GM12874 (cell line): ENCODE data around the gene NAV2.

Source experiments
- CTCF ChIP-seq: IDR thresholded peaks from 2 replicates; pipeline ENCODE4 v1.5.1; 2011; ENCODE audit warnings: low read depth, mild to moderate bottlenecking, control low read depth, low read length, moderate library complexity; ENCODE audit not compliant: insufficient read depth

NAV2 gene

DNA sequence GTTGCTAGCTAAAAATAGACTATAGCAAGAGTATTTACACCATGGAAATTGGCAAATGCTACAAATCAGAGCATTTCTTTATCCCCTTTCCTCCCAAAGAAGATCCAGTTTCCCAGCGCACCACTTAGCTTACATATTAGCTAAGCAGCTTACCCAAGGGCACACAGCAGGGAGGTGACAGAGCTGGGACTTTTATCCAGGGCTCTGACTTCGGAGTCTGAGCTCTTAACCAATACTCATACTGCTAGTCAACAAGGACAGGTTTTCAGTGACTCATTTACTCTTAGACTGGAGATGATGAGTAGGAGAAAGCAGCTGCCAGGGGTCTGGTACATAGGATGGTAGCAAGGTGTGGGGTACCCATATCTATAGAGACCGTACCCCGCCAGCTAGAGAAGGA lies 38.4 kb downstream of the NAV2 start:
- TF ChIP-seq CTCF, result no peak

- TF ChIP-seq CTCF, result no peak
These were observed 40.9 kb downstream of the NAV2 start for GRCh38 chr11:19753451-19754106.

DNA sequence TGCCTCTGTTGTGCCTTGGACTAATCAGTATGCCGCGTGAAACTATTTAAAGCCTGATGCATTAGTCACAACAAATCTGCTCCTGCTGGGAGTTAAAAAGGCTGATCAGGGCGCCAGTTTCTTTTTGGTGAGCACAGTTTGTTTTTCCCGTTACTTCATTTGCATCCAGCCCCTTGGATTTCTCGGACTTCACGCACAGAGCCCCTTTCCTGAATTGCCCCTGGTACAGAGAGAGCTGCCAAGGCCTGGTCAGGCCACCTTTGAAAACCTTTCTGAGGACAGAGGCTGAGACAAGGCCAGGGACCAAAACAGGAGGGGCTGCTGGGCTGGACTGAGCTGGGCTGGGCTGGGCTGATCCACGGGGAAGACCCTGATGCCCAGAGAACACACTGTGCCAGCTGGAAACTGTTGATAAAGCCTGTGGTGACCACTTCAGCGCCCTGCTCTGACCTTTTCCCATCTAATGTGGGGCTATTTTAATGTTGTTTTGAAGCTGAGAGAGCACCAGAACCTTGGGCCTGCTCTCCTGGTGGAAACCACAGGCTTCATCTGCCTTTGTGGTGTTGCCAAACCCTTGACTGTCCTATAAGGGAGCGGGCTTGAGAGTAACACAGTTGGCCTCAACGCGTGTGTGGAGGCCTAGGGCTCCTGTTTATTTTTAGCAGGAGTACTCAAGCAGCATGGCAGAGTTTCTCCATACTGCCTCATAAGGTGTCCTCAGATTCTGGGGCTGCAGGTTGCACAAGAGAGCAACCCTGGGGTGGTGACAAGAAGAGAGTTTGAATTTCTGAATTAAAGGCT lies 44.2 kb downstream of the NAV2 start:
- no peak for TF ChIP-seq CTCF

DNA sequence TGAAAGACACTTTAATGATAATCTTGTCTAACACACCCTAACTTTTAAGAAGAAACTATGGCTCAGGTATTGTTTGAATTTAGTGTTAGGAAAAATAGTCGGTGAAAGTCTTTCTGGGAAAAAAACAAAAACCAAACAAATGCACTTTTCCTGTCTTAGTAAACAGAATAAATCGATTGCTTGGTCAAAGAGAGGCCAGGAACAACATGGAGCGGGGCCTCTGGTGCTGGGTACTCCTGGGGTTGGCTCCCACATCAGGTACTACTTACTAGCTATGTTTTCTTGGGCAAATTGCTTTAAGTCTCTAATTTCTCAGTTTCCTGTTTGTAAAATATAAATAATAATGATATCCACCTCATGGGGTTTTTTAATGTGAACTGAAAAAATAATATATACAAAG lies 46.8 kb downstream of the NAV2 start:
- TF ChIP-seq CTCF, result no peak

DNA sequence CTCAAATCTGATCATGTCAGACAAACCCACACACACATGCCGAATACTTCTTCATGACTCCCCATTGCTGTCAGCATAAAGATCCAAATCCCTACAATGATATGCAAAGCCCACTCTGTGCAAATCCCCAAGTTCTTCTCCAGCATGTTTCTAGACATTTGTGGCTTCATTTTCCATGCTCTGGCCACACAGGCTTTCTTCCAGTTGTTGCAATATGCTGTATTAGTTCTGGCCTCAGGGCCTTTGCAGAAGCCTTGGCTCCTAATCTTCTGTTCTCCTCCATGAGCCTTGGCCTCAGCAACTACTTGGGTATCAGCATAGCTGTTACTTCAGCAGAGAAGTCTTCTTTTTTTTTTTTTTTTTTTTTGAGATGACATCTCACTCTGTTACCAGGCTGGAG lies 49.6 kb downstream of the NAV2 start:
- no peak for TF ChIP-seq CTCF

DNA sequence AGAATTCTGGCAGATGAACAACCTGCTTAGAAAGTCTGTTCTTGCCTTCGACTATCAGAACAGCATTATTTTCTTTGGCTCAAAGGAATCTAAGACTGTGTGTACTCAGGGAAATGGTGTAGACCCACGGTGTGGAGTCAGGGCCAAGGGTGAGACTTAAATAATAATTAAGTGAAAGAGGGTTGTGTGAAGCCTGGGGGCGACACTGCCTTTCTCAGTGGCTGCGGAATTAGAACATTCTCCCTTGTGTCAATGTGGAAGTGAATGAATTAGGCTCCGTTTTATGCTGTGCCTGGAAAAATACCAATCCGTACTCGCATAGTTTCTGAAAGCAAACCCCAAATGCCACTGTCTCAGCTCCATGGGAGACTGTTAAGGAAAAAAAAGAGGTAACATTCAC lies 50.7 kb downstream of the NAV2 start:
- TF ChIP-seq CTCF, result no peak

DNA sequence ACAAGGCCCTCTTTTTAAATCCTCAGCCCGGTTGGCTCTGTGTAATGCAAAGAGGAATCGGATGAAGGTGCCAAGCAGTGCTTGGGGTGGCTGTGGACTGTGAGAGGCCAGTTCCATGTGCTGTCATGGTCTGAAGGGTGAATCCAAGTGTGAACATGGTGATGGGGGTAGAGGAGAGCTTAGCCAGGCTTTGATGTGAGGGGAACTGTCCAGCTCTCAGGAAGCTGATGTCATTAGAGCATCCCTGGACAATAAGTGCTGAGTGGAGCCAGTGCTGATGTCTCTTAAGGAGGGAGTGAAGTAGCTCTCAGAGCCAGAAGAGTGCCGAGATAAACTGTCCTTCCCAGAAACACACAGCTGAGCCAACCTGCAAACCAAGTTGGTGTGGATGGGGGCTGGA lies 53.6 kb downstream of the NAV2 start:
- no peak for TF ChIP-seq CTCF
